DOHH2 (cell line): ENCODE measurements around the gene MKRN2OS.

Experiments used
- EZH2phosphoT487 ChIP-seq: fragments of 200-600 bp; sonication (generic); IDR thresholded peaks from 2 replicates; pipeline ENCODE4 v1.6.1; 2017; ENCODE audit warnings: borderline replicate concordance, mild to moderate bottlenecking, antibody characterized with exemption, low read length, moderate library complexity, mixed read lengths
- TF ChIP-seq, protein P1 (sequence below): fragments of 200-600 bp; sonication (generic); IDR thresholded peaks from one replicate; pipeline ENCODE4 v1.5.1; 2014; ENCODE audit warnings: antibody characterized with exemption, mild to moderate bottlenecking, low read depth, low read length; ENCODE audit not compliant: poor library complexity, severe bottlenecking

DNA sequence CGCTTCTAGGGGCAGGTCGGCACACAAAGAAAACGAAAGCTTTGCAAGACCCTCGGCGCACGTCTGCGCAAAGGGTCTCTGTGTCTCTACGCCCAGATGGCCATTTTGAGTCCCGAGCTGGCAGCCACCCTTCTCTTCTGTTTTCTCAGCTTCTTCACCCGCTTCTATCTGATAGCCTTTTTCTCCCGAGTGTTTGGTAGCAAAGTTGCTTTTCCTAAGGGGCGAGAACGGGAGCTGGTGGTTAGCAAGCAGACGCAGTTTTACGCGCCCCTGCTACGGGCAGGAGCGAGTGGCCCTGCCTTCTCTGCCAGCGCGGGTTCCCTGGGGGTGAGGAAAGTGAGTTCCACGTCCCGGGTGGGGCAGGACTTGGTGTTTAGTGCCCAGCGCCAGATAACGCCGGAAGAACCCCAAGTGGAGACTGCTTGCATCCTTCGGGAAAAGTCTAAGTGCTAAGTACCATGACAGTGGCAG, 8.7 kb upstream of the MKRN2OS start:
- TF ChIP-seq, protein P1, sequence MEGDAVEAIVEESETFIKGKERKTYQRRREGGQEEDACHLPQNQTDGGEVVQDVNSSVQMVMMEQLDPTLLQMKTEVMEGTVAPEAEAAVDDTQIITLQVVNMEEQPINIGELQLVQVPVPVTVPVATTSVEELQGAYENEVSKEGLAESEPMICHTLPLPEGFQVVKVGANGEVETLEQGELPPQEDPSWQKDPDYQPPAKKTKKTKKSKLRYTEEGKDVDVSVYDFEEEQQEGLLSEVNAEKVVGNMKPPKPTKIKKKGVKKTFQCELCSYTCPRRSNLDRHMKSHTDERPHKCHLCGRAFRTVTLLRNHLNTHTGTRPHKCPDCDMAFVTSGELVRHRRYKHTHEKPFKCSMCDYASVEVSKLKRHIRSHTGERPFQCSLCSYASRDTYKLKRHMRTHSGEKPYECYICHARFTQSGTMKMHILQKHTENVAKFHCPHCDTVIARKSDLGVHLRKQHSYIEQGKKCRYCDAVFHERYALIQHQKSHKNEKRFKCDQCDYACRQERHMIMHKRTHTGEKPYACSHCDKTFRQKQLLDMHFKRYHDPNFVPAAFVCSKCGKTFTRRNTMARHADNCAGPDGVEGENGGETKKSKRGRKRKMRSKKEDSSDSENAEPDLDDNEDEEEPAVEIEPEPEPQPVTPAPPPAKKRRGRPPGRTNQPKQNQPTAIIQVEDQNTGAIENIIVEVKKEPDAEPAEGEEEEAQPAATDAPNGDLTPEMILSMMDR: no peak
- TF ChIP-seq EZH2phosphoT487: no peak
